ENCODE results near the gene PRDM16. TPM values are rescaled to one million over a fixed set of nuclear protein-coding genes. Genes with fewer than 3 reads are reported as not detected.

The PRDM16 gene
- total RNA-seq, 1 experiment from 2014 or later = 0.09 TPM

DNA sequence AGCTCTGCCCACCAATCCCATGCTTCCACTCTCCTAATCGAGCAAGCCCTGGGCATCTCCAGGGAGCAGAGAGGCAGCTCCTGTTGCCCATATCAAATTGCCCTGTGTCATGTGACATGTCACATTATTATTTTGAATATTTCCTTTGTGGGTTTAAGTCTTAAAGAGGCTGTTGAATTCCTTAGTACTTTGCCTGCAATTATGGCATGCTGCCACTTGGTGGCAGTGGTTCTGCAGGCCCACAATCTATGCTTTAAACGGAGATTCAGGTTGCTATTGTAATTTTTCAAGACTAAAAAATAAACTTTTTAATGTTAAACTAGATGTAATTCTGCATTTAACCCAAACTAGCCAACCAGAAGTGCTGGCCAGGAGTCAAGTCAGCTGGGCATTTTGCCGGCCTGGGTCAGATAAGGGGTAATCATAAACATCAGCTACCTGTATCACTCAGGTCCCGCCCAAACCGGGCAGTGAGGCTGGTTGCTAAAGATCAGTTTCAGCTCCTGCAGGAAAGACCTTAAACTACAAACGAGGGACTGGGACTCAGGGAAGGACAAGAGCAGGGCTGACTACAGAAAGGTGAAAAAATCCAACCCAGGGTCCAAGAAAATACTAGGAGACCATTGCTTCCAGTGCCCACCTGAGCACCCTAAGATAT, 348.2 kb downstream of the PRDM16 start:
- DNase-seq = no peak
- no TSS peak for BruUV-seq (replicated peaks)
- intact Hi-C loops (cut with micrococcal nuclease; ENCODE audit: unreplicated experiment) = no loop called here
- CTCF ChIA-PET = no interaction called here
- Mint-ChIP-seq H3K27ac (ENCODE audit: unreplicated experiment) (no peak overlapping the region), H3K4me3 (ENCODE audit: low read depth, unreplicated experiment) (no peak overlapping the region), H3K9me3 (ENCODE audit: low read depth, unreplicated experiment) (no peaks in the 10 kb centered on the region), H3K36me3 (ENCODE audit: insufficient read depth, unreplicated experiment) (no peaks in the 10 kb centered on the region), H3K27me3 (ENCODE audit: unreplicated experiment) (peaks cover 58% of the 10 kb centered on the region), H3K4me1 (ENCODE audit: low read depth, unreplicated experiment) (no peaks in the 10 kb centered on the region)
- TF ChIP-seq, protein P1, sequence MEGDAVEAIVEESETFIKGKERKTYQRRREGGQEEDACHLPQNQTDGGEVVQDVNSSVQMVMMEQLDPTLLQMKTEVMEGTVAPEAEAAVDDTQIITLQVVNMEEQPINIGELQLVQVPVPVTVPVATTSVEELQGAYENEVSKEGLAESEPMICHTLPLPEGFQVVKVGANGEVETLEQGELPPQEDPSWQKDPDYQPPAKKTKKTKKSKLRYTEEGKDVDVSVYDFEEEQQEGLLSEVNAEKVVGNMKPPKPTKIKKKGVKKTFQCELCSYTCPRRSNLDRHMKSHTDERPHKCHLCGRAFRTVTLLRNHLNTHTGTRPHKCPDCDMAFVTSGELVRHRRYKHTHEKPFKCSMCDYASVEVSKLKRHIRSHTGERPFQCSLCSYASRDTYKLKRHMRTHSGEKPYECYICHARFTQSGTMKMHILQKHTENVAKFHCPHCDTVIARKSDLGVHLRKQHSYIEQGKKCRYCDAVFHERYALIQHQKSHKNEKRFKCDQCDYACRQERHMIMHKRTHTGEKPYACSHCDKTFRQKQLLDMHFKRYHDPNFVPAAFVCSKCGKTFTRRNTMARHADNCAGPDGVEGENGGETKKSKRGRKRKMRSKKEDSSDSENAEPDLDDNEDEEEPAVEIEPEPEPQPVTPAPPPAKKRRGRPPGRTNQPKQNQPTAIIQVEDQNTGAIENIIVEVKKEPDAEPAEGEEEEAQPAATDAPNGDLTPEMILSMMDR (IDR thresholded peaks at IDR 0.05; ENCODE audit: unreplicated experiment) = no peak

- intact Hi-C loops (cut with micrococcal nuclease; ENCODE audit: unreplicated experiment) = no loop called here
- Mint-ChIP-seq H3K27me3 (ENCODE audit: unreplicated experiment) (peaks cover 57% of the 10 kb centered on the region), H3K4me3 (ENCODE audit: low read depth, unreplicated experiment) (no peak overlapping the region), H3K9me3 (ENCODE audit: low read depth, unreplicated experiment) (no peaks in the 10 kb centered on the region), H3K36me3 (ENCODE audit: insufficient read depth, unreplicated experiment) (no peaks in the 10 kb centered on the region), H3K27ac (ENCODE audit: unreplicated experiment) (no peak overlapping the region), H3K4me1 (ENCODE audit: low read depth, unreplicated experiment) (no peaks in the 10 kb centered on the region)
- CTCF ChIA-PET = no interaction called here
- BruUV-seq (replicated peaks) = no TSS peak
- no peak for DNase-seq
- TF ChIP-seq, protein P1 (IDR thresholded peaks at IDR 0.05; ENCODE audit: unreplicated experiment) = no peak
Measured at GRCh38 chr1:3417934-3418333, 348.9 kb downstream of the PRDM16 start.

DNA sequence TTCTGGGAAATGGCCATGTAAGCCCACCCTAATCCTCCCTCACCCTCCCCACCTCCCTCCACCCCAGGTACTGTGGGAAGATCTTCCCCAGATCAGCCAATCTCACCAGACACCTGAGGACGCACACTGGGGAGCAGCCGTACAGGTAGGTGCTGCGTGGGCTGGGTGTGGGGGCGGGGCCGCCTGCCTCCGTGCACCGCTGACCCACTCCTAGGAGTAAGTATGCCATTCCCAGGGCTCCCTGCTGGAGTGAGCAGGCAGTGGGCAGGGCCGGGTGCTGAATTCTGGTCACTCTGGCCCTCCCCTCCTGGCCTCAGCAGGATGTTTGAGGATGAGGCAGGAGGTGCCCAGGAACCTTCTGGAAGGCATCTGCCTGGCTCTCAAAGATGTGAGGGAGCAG, 349.6 kb downstream of the PRDM16 start:
- BruUV-seq (replicated peaks) = no TSS peak
- Mint-ChIP-seq H3K4me1 (ENCODE audit: low read depth, unreplicated experiment) (no peaks in the 10 kb centered on the region), H3K27me3 (ENCODE audit: unreplicated experiment) (peaks cover 51% of the 10 kb centered on the region), H3K4me3 (ENCODE audit: low read depth, unreplicated experiment) (no peak overlapping the region), H3K27ac (ENCODE audit: unreplicated experiment) (no peak overlapping the region), H3K9me3 (ENCODE audit: low read depth, unreplicated experiment) (no peaks in the 10 kb centered on the region), H3K36me3 (ENCODE audit: insufficient read depth, unreplicated experiment) (no peaks in the 10 kb centered on the region)
- no peak for DNase-seq
- CTCF ChIA-PET = no interaction called here
- TF ChIP-seq, protein P1 (IDR thresholded peaks at IDR 0.05; ENCODE audit: unreplicated experiment) = no peak
- intact Hi-C loops (cut with micrococcal nuclease; ENCODE audit: unreplicated experiment) = no loop called here

GRCh38 chr1:3419415-3420204, 350.6 kb downstream of the PRDM16 start:
- no TSS peak for BruUV-seq (replicated peaks)
- Mint-ChIP-seq H3K36me3 (ENCODE audit: insufficient read depth, unreplicated experiment) (no peaks in the 10 kb centered on the region), H3K4me3 (ENCODE audit: low read depth, unreplicated experiment) (no peak overlapping the region), H3K9me3 (ENCODE audit: low read depth, unreplicated experiment) (no peaks in the 10 kb centered on the region), H3K27me3 (ENCODE audit: unreplicated experiment) (peaks cover 51% of the 10 kb centered on the region), H3K27ac (ENCODE audit: unreplicated experiment) (no peak overlapping the region), H3K4me1 (ENCODE audit: low read depth, unreplicated experiment) (no peaks in the 10 kb centered on the region)
- intact Hi-C loops (cut with micrococcal nuclease; ENCODE audit: unreplicated experiment) = loop anchor here (5.0 kb wide), 1 partner anchor 407 kb away; no protein-coding TSS in a partner anchor
- DNase-seq = peak; percentile 38
- CTCF ChIA-PET = interaction anchor here (0.6 to 0.7 kb wide), 2 partner anchors 56 to 524 kb away, joined by 3 to 11 read pairs; no protein-coding TSS in a partner anchor
- TF ChIP-seq, protein P1 (IDR thresholded peaks at IDR 0.05; ENCODE audit: unreplicated experiment) = no peak
